UCSD-AML1 (cell line): ENCODE measurements around the gene SST.
A peak's percentile ranks its signal among the peaks of the same experiment; 100 is the strongest.

ENCODE experiments used
- DNase-seq: peaks from one replicate; lab custom pipeline; 2025; ENCODE audit not compliant: unreplicated experiment; lab: John Stamatoyannopoulos, UW

SST gene

GRCh38 chr3:187669675-187670504 is at the start of gene SST:
Gene SST, minus strand, starts transcription at chr3:187670394. Its CDS starts 103 bp downstream, at chr3:187670291.
- DNase-seq = peak; percentile 28

- DNase-seq = no peak
Measured at GRCh38 chr3:187719628-187720336, 49.6 kb upstream of the SST start.

- no peak for DNase-seq
Measured at GRCh38 chr3:187718802-187719201, 48.6 kb upstream of the SST start.

- no peak for DNase-seq
Measured at GRCh38 chr3:187717572-187717971, 47.4 kb upstream of the SST start.

- peak; percentile 53 for DNase-seq
Measured at GRCh38 chr3:187714404-187714979, 44.3 kb upstream of the SST start.

GRCh38 chr3:187713504-187713903 is 43.3 kb upstream of the SST start:
- no peak for DNase-seq

GRCh38 chr3:187709155-187709554 is 39.0 kb upstream of the SST start:
- no peak for DNase-seq

- DNase-seq = no peak
Measured at GRCh38 chr3:187708696-187709095, 38.5 kb upstream of the SST start.

GRCh38 chr3:187706971-187707370 is 36.8 kb upstream of the SST start:
- DNase-seq = no peak

- no peak for DNase-seq
Measured at GRCh38 chr3:187705164-187705563, 35.0 kb upstream of the SST start.

- no peak for DNase-seq
Measured at GRCh38 chr3:187702507-187703033, 32.4 kb upstream of the SST start, which contains the start of gene RTP2. Gene RTP2, minus strand, starts transcription at chr3:187702557. Its CDS starts 429 bp downstream, at chr3:187702128.

GRCh38 chr3:187700249-187700648 is 30.1 kb upstream of the SST start:
- no peak for DNase-seq

GRCh38 chr3:187698499-187699399 is 28.6 kb upstream of the SST start:
- no peak for DNase-seq

- no peak for DNase-seq
Measured at GRCh38 chr3:187696021-187696420, 25.8 kb upstream of the SST start.

GRCh38 chr3:187695449-187695848 is 25.3 kb upstream of the SST start:
- DNase-seq = no peak

- DNase-seq = no peak
Measured at GRCh38 chr3:187694801-187695200, 24.6 kb upstream of the SST start.

GRCh38 chr3:187693431-187693830 is 23.2 kb upstream of the SST start:
- DNase-seq = no peak

GRCh38 chr3:187689984-187690383 is 19.8 kb upstream of the SST start:
- no peak for DNase-seq

- DNase-seq = no peak
Measured at GRCh38 chr3:187686621-187687273, 16.6 kb upstream of the SST start.

GRCh38 chr3:187685948-187686347 is 15.8 kb upstream of the SST start:
- no peak for DNase-seq
